ENCODE data around the gene AIP. TPM values are rescaled to one million over a fixed set of nuclear protein-coding genes. Genes with fewer than 3 reads are reported as not detected.
A peak's percentile ranks its signal among the peaks of the same experiment; 100 is the strongest.
"Not testable (repeated sequence)": the region's sequence is repeated elsewhere in the genome, so short reads cannot be mapped to it uniquely, and the experiment has no call there.

The AIP gene
- total RNA-seq, 2 donors from 2014 or later, result 152 to 186 TPM

GRCh38 chr11:67470337-67471002 is 12.4 kb upstream of the AIP start:
- Mint-ChIP-seq H3K27ac (no peak overlapping the region), H3K4me1 (peaks cover 17% of the 10 kb centered on the region), H3K36me3 (ENCODE audit: low read depth) (peaks cover 2% of the 10 kb centered on the region), H3K4me3 (peak overlapping the region; percentile 97), H3K27me3 (no peaks in the 10 kb centered on the region), H3K9me3 (no peaks in the 10 kb centered on the region)
- ATAC-seq (replicated peaks), result no peak

GRCh38 chr11:67472882-67473281 is 9.9 kb upstream of the AIP start:
- Mint-ChIP-seq H3K27ac (no peak overlapping the region), H3K4me1 (peaks cover 4% of the 10 kb centered on the region), H3K27me3 (no peaks in the 10 kb centered on the region), H3K4me3 (no peak overlapping the region), H3K36me3 (ENCODE audit: low read depth) (no peaks in the 10 kb centered on the region), H3K9me3 (no peaks in the 10 kb centered on the region)
- no peak for ATAC-seq (replicated peaks)

GRCh38 chr11:67476692-67477091 is 6.1 kb upstream of the AIP start:
- not testable (repeated sequence) for H3K4me1 Mint-ChIP-seq; ATAC-seq (replicated peaks); H3K36me3 Mint-ChIP-seq (ENCODE audit: low read depth); H3K27ac Mint-ChIP-seq; H3K9me3 Mint-ChIP-seq; H3K4me3 Mint-ChIP-seq; H3K27me3 Mint-ChIP-seq

GRCh38 chr11:67477344-67478050 is 5.3 kb upstream of the AIP start:
- H3K4me3 Mint-ChIP-seq; H3K9me3 Mint-ChIP-seq; H3K27me3 Mint-ChIP-seq; H3K36me3 Mint-ChIP-seq (ENCODE audit: low read depth); H3K4me1 Mint-ChIP-seq; H3K27ac Mint-ChIP-seq; ATAC-seq (replicated peaks): not testable (repeated sequence)

- ATAC-seq (replicated peaks), result no peak
- H3K27ac Mint-ChIP-seq, result peak overlapping the region; percentile 99
- H3K9me3 Mint-ChIP-seq, result peaks cover 4% of the 10 kb centered on the region
- peak overlapping the region; percentile 98 for H3K4me3 Mint-ChIP-seq
- H3K4me1 Mint-ChIP-seq, result peaks cover 17% of the 10 kb centered on the region
- H3K27me3 Mint-ChIP-seq, result no peaks in the 10 kb centered on the region
- H3K36me3 Mint-ChIP-seq (ENCODE audit: low read depth), result peaks cover 44% of the 10 kb centered on the region
Observed at GRCh38 chr11:67482275-67482826, 475 bp upstream of the AIP start.

GRCh38 chr11:67483831-67484665 is 1.2 kb downstream of the AIP start:
- H3K4me1 Mint-ChIP-seq, result peaks cover 26% of the 10 kb centered on the region

GRCh38 chr11:67484847-67485311 is 2.1 kb downstream of the AIP start:
- Mint-ChIP-seq H3K27ac (peak overlapping the region; percentile 99), H3K4me3 (peak overlapping the region; percentile 98), H3K9me3 (peaks cover 4% of the 10 kb centered on the region), H3K27me3 (no peaks in the 10 kb centered on the region), H3K4me1 (peaks cover 31% of the 10 kb centered on the region), H3K36me3 (ENCODE audit: low read depth) (peaks cover 70% of the 10 kb centered on the region)
- ATAC-seq (replicated peaks), result peak; percentile 16

More at GRCh38 chr11:67483831-67484665, 1.2 kb downstream of the AIP start:
- H3K36me3 Mint-ChIP-seq (ENCODE audit: low read depth), result peaks cover 61% of the 10 kb centered on the region
- ATAC-seq (replicated peaks), result peak; percentile 22
- peak overlapping the region; percentile 99 for H3K27ac Mint-ChIP-seq
- H3K4me3 Mint-ChIP-seq, result peak overlapping the region; percentile 98
- H3K27me3 Mint-ChIP-seq, result no peaks in the 10 kb centered on the region
- peaks cover 4% of the 10 kb centered on the region for H3K9me3 Mint-ChIP-seq

- peaks cover 80% of the 10 kb centered on the region for H3K36me3 Mint-ChIP-seq (ENCODE audit: low read depth)
- not testable (repeated sequence) for H3K27me3 Mint-ChIP-seq, H3K9me3 Mint-ChIP-seq
- H3K27ac Mint-ChIP-seq, result peak overlapping the region; percentile 97
- H3K4me3 Mint-ChIP-seq, result peak overlapping the region; percentile 98
- ATAC-seq (replicated peaks), result peak; percentile 14
- H3K4me1 Mint-ChIP-seq, result peaks cover 32% of the 10 kb centered on the region
Observed at GRCh38 chr11:67485873-67486361, 3.1 kb downstream of the AIP start.

GRCh38 chr11:67486481-67487195 is 3.8 kb downstream of the AIP start:
- peaks cover 87% of the 10 kb centered on the region for H3K36me3 Mint-ChIP-seq (ENCODE audit: low read depth)
- peaks cover 4% of the 10 kb centered on the region for H3K9me3 Mint-ChIP-seq
- H3K4me1 Mint-ChIP-seq, result peaks cover 32% of the 10 kb centered on the region
- H3K4me3 Mint-ChIP-seq, result peak overlapping the region; percentile 98
- H3K27me3 Mint-ChIP-seq, result no peaks in the 10 kb centered on the region
- peak overlapping the region; percentile 97 for H3K27ac Mint-ChIP-seq
- ATAC-seq (replicated peaks), result peak; percentile 39

GRCh38 chr11:67489203-67489884 is 6.5 kb downstream of the AIP start:
- peaks cover 87% of the 10 kb centered on the region for H3K36me3 Mint-ChIP-seq (ENCODE audit: low read depth)
- peak overlapping the region; percentile 97 for H3K27ac Mint-ChIP-seq
- peaks cover 4% of the 10 kb centered on the region for H3K9me3 Mint-ChIP-seq
- H3K27me3 Mint-ChIP-seq, result no peaks in the 10 kb centered on the region
- peak overlapping the region; percentile 98 for H3K4me3 Mint-ChIP-seq
- H3K4me1 Mint-ChIP-seq, result peaks cover 32% of the 10 kb centered on the region
- ATAC-seq (replicated peaks), result no peak

GRCh38 chr11:67489885-67490726 is 7.3 kb downstream of the AIP start:
- H3K27me3 Mint-ChIP-seq, result no peaks in the 10 kb centered on the region
- H3K4me3 Mint-ChIP-seq, result peak overlapping the region; percentile 60
- peaks cover 86% of the 10 kb centered on the region for H3K36me3 Mint-ChIP-seq (ENCODE audit: low read depth)
- peaks cover 28% of the 10 kb centered on the region for H3K4me1 Mint-ChIP-seq
- H3K27ac Mint-ChIP-seq, result peak overlapping the region; percentile 97
- peaks cover 4% of the 10 kb centered on the region for H3K9me3 Mint-ChIP-seq
- ATAC-seq (replicated peaks), result no peak

GRCh38 chr11:67490727-67491065 is 7.9 kb downstream of the AIP start:
- no peak for ATAC-seq (replicated peaks)
- Mint-ChIP-seq H3K27ac (peak overlapping the region; percentile 56), H3K4me3 (peak overlapping the region; percentile 60), H3K27me3 (no peaks in the 10 kb centered on the region), H3K9me3 (peaks cover 4% of the 10 kb centered on the region), H3K36me3 (ENCODE audit: low read depth) (peaks cover 87% of the 10 kb centered on the region), H3K4me1 (peaks cover 26% of the 10 kb centered on the region)

Data from activated T-helper 17 cell treated with anti-CD3 and anti-CD28 coated beads, Interleukin-2, amount 50 U/mL, for 72 hours (primary cell).